C4-2B (cell line): Measurements from ENCODE around the gene TBC1D28.
"Not testable (repeated sequence)": the region's sequence is repeated elsewhere in the genome, so short reads cannot be mapped to it uniquely, and the experiment has no call there.

Experiments
- H3K27ac ChIP-seq: fragments of 450-650 bp; 2 replicates; pipeline ENCODE4 v1.5.1; 2017

TBC1D28 gene

DNA sequence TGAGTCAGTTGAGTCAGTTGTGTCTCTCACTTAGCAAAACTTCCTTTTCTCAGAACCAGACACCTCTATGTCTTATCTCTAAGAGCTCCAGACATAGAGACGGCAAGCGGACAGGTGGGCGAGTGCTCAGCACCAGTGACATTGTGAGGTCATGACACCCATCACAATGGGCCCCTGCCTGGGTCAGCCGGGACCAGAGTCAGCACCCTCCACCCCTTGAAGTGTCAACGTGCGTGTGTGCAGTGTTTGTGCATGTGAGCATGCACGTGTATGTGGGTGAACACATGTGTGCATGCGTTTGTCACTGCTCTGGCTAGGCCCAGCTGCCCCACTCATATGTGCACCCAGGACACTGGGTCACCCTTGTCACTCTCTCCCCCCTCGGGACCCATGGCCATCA, at the start of gene TBC1D28:
Gene TBC1D28, minus strand, starts transcription at position 101 of the 400 bp plus-strand sequence. CDS start 3,039 bp downstream, outside the sequence.
- H3K27ac ChIP-seq: not testable (repeated sequence)

DNA sequence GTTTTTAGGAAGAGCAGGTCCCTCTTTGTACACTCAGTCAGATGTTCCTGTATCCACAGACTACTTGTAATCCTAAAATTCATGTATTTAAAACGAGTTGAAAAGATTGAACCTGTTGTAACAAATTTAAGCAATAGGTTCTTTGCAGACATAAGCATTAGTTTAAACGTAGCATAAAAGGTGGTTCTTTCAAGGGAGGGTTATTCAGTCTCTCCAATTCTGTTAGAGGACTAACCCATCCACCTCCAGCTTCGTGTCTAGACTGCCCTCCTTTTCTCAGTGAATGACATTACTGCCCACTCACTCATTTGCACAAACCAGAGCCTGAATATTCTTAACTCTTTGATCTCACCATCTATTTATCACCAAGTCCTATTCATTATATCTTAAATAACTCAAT, 38.5 kb upstream of the TBC1D28 start:
- not testable (repeated sequence) for H3K27ac ChIP-seq

DNA sequence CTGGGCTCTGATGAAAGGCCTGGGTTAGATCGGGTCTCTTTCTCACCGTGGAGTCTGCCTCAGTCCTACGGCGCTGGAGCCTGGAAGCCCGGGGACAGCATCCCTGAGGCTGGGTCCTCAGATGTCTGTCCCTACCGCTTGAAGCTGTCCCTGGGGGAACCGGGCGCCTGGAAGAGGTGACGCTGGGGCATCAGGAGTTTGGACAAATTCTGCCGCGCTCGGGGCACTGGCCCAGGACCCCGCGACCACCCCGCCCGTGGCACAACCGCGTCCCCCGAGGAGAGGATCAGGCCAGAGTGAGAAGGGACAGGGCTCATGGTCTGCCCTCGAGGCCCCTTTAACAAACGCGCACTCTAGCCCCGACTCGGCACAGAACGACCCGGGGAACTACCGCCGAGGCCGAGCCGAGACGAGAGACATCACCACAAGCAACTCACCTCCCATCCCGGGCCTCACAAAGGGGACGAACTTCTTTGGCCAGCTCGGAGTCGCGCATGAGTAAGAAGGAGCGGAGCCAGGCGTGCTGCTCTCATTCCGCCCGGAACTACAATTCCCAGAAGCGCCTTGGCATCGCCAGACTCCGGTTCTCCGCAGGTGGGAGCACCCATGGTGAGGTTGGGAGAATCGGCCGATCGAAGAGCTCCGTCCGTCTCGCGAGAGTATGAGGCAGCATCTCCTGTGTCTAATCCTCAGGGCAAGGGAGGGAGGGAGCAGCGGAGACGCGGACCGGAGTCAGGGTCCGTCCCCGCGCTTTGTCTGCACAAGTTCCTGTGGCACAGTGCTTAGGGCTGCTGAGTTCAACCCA, 37.8 kb upstream of the TBC1D28 start, which contains the start of gene FOXO3B:
Gene FOXO3B, minus strand, starts transcription at position 548 of the 805 bp plus-strand sequence. CDS start 663 bp downstream, outside the sequence.
- H3K27ac ChIP-seq: not testable (repeated sequence)

DNA sequence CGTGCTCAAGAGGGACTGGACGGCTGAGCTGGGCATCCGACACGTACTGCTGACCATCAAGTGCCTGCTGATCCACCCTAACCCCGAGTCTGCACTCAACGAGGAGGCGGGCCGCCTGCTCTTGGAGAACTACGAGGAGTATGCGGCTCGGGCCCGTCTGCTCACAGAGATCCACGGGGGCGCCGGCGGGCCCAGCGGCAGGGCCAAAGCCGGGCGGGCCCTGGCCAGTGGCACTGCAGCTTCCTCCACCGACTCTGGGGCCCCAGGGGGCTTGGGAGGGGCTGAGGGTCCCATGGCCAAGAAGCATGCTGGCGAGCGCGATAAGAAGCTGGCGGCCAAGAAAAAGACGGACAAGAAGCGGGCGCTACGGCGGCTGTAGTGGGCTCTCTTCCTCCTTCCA, 33.2 kb upstream of the TBC1D28 start:
- H3K27ac ChIP-seq: not testable (repeated sequence)

DNA sequence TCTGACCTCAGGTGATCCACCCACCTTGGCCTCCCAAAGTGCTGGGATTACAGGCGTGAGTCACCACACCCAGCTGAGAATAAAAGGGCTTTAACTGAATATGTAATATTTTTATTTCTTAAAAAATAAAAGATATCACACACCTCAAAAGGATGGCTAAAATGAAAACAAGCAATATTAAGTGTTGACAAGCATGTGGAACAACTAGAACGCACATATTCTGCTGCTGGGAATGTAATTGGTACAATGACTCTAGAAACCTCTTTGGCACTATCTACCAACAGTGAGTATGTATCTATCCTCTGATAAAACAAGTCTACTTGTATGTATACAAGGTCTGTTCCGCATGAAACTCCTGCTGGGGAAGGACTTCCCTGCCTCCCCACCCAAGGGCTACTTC, 32.7 kb upstream of the TBC1D28 start:
- not testable (repeated sequence) for H3K27ac ChIP-seq

DNA sequence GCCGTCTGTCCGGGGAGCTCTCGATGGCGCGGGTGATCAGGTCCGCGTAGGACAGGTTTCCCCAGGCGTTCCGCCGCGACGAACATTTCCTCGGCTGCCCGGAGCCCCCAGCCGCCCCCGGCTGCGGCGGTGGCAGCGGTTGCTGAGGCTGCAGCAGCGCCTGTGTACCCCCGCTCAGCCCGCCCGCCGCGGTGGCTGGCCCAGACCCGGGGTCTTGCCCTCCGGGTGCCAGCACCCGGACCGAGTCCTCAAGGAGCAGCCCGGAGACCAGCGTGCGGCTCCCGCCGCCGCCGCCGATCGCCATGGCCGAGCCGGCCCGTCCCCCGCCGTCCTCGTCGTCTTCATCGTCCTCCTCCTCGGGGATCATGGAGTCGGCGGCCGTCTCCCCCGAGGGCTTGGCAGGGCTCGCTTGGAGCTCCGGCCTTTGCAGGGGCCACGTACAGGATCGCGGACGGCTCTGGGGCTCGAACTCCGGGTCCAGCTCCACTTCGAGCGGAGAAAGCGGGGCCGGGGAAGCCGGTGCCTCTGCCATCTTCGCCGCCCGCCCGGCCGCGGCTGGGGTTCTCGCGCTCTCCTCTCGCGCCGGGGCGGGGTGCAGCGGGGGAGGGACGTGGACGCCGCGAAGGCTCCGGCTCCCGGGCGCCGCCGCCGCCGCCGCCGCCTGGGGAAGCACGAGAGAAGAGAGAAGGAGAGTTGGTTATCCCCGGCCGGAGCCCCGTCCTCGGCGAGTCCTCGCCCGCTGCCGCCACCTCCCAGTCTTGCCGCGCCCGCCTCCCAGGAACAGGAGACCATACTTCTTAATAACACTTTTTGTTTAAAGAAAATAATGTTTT, 28.4 kb upstream of the TBC1D28 start:
- H3K27ac ChIP-seq: not testable (repeated sequence)

DNA sequence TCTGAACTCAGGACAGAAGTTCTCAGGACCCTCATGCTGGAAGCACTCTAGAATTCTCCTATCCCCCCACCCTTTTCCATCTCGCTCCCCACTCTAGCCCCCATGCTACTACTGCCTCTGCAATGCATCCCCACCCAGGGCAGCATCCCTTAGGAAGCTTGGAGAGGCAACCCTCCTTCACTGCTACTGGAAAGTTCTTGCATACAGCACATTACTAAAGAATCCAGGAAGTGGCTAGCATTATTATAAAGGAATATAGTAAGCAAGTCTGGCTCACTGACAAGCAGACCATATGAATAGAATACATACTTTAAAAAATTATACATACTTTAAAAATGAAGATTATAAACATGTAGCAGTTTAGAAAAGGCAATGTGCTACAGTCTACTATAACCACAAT, 24.4 kb upstream of the TBC1D28 start:
- H3K27ac ChIP-seq: not testable (repeated sequence)

DNA sequence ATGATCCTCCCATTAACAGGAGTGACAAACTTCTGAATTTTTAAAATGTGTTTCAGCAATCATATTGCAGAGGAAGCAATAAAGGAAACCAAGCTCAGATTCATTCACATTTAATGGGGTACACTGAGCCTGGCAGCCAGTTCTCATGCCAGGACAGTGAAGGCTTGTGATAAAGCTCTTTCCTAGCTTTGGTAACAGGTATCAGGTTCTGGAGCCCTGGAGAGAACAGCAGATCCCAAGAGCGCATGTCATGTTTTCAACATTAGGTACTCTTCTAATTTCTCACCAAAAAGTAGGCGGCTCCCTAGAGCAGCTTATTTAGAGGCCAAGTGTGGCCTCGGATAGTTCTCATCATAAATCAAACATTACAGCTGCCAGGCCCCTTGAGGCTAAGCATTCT, 23.3 kb upstream of the TBC1D28 start:
- not testable (repeated sequence) for H3K27ac ChIP-seq

DNA sequence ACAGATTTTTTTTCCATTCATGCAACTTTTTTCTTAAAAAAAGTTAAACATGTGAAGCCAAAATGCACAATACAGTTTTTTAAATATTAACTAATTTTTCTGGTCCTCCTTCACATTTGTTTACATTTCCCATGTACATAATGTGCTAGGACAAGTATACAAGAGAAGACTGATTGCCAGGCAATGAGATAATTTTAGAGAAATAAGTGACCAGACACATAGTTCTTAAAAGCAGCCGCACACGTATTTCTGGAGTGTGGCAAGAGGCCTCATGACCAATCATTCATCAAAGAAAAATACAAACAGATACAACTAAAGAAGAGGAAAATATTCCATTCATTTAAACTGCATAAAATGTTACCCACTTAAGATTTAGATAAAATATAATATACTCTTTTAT, 22.1 kb upstream of the TBC1D28 start:
- not testable (repeated sequence) for H3K27ac ChIP-seq

DNA sequence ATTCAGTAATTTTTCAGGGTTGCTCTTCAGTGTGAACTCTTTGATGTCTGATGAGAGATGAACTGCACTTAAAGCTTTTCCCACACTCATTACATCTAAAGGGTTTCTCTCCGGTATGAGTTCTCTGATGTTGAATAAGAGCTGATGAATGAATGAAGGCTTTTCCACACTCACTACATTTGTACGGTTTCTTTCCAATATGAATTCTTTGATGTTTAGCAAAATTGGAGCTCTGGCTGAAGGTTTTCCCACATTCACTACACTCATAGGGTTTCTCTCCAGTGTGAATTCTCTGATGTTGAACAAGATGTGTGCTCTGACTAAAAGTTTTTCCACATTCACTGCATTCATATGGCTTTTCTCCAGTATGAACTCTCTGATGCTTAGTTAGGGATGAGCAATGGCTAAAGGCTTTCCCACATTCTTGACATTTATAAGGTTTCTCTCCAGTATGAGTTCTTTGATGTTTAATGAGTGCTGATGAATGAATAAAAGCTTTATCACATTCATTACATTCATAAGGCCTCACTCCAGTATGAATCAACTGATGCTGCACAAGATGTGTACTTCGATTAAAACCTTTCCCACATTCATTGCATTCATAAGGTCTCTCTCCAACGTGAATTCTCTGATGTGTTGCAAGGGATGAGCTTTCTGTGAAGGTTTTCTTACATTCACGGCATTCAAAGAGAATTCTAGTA, 17.9 kb upstream of the TBC1D28 start:
- not testable (repeated sequence) for H3K27ac ChIP-seq

DNA sequence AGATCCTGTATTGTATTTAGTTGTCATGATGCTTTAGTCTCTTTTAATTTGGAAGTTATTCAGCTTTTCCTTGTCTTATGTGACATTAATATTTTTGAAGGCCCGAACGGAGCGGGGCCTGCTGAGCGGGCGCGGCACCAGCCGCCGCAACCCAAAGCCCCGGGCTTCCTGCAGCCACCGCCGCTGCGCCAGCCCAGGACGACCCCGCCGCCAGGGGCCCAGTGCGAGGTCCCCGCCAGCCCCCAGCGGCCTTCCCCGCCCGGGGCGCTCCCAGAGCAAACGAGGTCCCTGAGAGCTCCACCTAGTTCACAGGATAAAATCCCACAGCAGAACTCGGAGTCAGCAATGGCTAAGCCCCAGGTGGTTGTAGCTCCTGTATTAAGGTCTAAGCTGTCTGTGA, 5.9 kb upstream of the TBC1D28 start:
- H3K27ac ChIP-seq: not testable (repeated sequence)

DNA sequence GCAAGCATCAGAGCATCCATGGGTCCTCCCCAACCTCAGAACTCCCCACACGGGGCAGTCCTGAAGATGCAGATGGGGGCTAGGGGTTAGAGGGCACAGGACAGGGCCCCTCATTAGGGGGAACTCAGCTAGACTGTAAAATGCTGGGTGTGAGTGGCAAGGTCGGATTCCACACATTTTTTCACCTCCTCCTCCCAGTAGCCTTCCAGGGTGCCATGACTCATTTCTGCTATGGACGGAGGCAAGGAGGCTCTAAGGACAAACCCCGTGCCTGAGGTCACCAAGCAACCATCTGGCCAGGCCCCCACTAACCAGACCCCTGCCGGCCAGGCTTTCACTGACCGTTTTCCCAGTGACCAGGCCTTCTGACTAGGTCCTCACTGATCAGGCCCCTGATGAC, 1.1 kb downstream of the TBC1D28 start:
- not testable (repeated sequence) for H3K27ac ChIP-seq

DNA sequence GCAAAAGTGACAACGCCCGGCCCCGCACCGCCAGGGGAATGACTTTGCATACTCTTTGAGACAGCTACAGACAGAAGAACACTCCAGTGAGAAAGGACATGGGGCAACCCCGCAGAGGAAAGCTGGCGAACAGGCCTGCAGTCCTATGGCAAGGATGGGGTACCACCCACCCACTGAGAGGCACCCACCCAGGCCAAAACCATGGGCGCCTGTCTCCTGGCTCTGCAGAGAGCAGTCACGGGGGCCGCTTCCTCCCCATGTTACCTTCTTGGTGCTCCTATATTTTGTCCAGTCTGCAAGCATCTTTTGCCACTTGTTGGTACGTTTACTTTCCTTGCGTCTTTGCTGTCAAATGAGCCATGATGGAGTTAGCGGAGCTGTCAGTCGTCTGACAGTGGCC, 5.8 kb downstream of the TBC1D28 start:
- not testable (repeated sequence) for H3K27ac ChIP-seq

DNA sequence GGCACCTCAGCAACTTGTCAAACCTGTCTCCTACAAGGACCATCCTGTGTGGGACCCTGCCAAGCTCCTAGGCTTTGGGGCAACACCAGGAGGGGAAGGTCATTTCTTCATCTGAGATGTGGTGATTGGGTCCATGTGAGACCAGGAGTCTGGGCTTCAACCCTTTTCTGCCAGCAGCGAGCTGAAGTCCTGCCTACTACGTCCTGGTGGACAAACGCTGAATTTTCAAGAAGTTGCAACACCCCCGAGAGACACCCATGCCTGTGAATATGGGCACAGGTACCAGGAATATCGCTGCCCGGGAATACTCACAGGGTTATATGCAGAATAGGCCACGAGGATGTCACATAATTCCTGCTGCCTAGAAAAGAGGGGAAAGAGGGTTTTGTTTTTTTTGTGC, 8.0 kb downstream of the TBC1D28 start:
- not testable (repeated sequence) for H3K27ac ChIP-seq

DNA sequence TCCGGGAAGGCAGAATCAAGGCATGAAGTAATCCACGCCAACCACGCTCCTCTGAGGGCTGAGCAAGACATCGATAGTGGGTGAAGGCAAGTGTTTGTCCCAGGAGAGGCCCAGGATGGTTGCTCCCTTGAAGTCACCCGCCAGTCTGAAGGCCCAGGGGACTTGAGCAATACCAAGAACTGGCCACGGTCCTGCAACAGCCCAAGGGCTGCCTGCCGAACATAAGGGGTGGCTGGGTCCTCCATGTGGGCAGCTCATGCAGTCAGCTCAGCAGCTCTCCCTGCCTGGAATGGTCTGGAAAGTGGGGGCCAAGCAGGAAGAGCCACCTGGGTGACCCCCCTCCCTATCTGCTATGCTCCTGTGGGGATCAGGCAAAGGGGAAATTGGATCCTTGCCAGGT, 8.4 kb downstream of the TBC1D28 start:
- not testable (repeated sequence) for H3K27ac ChIP-seq

DNA sequence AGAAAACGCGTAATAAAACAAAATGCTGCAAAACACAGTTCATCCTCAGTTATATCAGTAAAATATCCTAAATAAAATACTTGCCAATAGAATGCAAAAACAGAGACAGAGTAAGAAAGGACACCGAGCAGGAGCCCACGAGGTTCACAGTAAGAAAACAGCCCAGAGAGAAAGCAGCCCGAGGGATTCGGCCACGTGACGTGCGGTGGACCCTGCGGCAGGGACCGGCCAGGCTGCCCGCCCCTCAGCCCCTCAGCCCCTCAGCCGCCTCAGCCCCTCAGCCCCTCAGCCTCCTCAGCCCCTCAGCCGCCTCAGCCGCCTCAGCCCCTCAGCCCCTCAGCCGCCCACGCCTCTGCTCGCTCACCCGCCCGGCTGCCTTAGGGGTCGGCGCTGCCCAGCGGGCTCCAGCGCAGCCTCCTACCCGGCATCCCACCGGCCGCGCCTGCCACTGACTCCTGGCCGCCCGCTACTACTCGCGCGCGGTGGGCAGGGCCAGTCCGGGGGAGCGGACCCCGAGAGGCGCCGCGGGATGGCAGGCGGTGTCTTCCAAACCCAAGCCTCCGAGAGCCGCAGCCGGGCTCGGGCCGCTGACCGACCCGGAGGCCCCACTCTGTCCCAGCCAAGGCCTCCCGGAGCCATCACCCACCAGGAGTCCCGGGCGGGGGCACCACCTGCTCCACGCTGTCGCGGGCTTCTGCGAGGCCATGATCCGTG, 9.5 kb downstream of the TBC1D28 start:
- not testable (repeated sequence) for H3K27ac ChIP-seq
